GM04504 (cell line): Measurements from ENCODE around the gene ADGRF1.
"Not testable (repeated sequence)": the region's sequence is repeated elsewhere in the genome, so short reads cannot be mapped to it uniquely, and the experiment has no call there.

Source experiments
- DNase-seq: peaks from one replicate; pipeline ENCODE4 v3.0.0-alpha.2; 2012; ENCODE audit warnings: low read depth

ADGRF1 gene

DNA sequence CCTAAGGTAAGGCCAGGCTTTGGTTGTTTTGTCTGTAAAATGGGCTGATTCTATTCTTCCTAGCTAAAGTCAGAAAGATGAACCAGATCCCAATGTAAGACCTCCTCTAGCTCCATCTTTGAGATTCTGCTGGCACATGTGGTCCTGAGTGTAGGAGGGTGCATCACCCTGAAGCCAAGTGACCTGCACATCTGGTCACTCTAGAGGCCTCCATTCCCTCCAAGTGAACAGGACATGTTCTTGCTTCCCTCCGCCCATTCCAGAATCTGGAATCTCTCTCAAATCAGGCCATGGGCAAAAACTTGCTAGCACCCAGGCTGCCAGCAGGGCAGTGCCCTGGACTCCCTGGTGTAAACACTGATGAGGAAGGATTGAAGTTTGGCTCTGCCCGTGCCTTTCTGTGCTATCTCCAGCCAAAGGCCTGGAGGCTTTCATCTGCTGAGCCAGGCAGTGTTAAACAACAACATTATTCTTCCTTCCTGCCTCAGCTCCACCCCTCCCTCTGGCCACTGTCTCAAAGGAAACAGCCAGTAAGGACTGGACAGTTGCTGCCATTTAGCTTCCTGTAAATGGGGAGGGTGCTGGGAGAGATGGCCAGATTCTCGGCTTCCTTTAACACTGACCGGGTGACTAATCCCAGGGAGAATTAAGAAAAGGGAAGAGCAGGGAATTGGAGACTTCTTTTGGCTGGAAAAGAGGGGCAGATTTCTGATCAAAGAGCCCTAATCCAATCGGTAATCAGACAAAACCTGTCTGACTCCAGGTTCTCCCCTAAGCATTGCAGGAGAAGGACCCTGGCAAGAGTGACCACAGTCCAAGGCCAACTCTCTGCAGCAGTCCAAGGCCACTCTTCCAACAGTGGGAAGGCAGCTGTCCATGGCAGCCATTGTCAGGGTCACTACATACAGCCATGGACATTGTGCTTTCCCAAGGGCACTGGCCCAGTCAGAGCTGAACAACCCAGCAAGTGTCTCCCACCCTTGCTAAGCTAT, 19.5 kb upstream of the ADGRF1 start:
- DNase-seq, result peak; percentile 11

DNA sequence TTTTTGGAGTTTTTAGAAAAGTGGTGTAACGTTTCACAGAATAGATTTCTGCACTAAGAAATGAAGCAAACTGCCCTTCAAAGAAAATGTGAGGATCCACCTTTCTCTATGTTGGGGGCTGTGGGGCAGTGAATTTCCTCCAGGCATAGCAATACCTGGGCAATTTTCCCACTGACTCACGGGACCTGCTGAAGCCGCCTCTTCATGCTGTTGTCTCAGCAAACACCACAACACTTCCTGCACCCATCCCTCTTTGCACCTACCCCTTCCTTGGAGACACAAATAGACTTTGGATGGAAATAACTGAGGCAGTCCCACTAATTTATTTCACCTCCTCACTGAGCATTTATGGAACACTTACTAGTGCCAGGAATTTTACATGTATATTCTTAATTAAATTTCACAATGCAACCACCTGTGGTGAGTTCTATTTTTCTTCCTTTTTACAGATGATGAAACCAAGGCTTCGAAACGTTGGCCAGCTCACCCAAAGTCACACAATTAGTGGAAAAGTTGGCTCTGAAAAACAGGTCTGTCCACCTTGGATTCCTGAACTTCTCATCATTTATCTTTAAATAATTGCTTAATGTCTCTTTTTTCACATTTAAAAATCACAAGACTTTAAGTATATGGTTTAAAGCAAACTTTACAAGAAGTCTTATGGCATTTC, 17.2 kb upstream of the ADGRF1 start:
- DNase-seq, result no peak

DNA sequence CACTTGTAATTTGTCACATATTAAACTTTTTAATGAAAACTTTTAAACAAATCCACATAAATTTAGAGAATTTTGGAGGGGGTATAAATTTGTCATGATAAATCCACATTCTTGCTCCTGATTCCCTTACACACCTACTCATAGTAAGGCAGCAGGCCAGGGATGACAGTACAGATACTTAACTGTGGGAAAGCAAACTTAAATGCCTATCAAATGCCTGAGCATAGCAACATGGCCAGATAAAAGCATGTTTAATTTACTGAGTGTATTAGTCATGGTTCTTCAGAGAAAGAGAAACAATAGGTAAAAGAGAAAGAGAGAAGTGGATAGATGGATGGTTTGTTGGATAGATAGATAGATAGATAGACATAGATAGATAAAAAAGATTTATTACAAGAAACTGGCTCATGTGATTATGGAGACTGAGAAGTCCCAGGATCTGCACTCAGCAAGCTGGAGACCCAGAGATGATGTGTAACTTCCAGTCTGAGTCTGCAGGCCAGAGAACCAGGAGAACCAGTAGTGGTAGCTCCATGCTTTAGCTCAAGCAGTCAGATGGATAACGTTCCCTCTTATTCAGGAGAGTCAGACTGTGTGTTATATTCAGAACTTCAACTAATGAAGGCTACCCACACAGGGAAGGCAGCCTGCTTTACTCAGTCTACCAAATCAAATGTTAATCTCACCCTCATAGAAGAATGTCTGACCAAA, 15.9 kb upstream of the ADGRF1 start:
- no peak for DNase-seq

DNA sequence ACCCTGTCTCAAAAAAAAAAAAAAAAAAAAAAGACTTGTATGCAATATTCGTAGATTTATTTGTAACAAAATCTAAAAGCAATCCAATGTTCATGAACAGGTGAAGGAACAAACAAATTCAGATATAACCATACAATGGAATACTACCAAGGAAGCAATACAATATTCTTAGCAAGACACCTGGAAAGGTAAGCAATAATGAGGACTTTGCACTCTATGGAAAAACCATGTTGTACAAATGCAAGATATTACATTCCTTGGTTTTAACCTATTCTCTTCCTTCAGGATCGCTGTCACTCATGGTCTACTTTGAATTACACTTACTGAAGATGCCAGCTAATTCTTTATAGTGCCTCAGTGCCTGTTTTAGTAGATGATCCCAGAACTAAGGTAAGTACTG, 14.7 kb upstream of the ADGRF1 start:
- no peak for DNase-seq

DNA sequence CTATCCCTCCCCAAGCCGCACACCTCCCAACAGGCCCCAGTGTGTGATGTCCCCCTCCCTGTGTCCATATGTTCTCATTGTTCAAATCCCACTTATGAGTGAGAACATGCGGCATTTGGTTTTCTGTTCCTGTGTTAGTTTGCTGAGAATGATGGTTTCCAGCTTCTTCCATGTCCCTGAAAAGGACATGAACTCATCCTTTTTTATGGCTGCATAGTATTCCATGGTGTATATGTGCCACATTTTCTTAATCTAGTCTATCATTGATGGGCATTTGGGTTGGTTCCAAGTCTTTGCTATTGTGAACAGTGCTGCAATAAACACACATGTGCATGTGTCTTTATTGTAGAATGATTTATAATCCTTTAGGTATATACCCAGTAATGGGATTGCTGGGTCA, 12.2 kb upstream of the ADGRF1 start:
- not testable (repeated sequence) for DNase-seq

DNA sequence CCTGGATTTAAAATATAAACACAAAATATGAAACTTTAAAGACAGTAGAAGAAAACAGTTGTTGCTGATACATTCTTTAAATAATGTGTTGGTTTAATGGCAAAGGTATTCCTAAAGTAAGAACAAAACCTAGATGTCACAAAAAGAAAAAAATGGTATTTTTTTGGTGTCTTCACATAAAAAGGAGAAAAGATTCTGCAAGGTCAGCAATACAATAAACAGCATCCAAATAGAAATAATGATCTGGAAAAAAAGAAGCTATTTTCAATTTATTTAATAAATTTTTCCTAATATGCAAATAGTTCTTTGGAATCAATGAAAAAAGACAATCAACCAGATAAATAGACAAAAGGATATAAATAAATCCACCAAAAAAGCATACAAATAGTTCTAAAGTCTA, 6.5 kb upstream of the ADGRF1 start:
- no peak for DNase-seq

DNA sequence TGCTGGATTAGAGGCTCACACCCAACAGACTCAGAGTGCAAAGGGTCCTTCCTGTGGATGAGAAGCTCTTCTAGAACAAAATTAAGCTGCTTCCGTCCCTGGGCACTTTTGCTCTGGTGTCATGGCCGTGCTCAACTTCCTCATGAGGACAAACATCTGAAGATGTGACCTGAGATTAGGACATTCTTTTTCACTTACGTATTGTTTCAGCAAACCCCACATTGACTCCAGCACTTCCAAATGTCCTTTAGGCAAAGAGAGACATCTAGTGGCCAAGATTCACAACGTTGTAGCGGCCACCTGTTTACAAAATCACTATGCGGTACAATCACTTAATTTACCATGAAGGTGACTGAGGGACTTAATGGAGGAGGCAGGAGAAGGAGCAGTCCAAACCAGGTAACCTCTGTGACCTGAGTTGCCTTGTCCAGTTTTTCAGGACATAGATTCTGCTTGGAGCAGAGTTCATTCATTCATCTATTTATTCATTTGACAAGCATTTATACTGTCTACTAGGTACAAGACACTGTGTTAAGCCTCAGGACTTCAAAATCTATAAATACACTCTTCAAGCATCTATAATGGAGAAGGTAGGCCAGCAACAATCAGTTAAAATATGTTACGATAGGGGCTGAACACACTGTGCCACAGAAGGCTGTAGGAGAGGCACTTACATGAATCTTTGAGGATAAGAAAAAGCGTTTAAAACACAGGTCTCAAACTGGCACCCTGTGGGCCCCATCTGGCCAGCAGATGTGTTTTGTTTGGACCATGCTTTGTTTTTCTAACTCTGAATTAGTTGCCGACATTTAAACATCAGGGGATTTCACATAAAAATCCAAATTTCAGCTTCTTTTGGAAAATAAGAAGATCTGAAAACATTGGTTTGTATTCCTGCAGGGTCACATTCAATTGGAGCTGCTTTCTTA, 5.6 kb upstream of the ADGRF1 start:
- peak; percentile 59 for DNase-seq

DNA sequence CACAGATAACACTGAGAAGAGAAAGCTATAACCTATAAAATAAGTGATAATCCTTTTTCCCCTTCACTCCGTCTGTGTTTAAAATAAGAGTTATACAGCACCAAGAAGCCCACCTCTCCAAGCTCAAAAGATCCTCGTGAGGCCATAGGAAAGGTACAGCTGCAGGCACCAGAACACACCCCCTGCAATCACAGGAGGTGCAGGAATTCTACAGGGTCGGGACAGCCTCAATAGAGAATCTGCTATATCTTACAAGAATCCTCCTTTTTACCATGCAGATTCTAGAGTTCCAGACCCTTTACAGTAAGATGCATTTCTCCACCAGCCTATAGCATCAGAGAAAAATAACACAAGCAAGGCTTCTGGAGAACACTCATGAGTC, 5.0 kb upstream of the ADGRF1 start:
- DNase-seq, result no peak

DNA sequence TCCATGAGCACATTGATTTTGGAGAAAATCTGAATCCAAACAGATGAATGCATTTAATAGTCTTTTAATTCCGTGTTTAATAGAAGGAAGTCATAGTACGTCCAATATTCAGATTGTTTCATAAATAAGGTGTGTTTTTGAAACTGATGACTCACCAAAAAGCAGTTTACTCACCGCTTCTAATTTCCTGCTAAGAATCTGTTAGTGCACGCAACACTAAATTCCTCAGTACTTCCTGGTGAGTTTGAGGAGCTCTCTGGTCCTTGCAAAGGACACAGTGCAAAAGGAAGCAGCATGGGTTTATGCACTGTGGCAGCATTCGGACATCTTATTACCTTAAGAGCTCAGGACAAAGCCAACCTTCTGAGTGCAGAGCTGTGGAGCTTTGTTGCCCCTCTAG, 2.3 kb upstream of the ADGRF1 start:
- DNase-seq, result no peak

DNA sequence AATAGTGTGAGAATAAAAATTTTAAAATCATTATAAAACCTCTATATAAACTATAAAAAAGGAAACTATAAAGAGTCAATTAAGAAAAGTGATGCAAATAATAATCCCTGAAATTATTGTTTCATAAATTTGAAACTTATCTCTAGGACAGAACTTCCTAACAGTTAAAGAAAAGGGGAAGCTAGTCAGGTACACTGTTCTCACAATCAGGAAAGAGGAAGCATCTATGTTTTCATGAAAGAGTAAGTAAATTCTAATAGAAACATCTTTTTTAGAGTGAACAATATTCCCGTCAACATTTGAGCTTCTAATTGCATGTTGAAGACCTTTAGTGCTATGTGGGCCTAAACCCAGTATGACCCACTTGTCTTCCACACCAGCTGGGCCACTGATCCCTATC, 1.2 kb upstream of the ADGRF1 start:
- no peak for DNase-seq

DNA sequence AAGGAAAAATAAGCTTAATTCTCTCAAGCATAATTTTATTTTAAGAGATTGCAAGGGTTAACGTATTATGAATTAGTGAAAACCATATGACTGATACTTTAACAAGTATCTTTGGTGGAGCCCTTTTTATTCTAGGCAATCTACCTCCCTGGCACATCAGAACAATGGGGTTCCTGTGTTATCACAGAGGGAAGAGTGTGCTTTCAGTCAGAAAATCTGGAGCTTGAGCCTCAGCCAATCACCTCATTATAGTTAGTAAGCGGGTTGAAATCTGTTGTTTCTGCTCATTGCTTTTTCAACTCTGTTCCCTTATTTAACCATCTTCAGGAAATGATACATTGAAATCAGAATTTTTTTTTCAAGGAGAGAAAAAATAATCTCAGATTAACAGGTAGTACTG, 391 bp downstream of the ADGRF1 start:
- no peak for DNase-seq

DNA sequence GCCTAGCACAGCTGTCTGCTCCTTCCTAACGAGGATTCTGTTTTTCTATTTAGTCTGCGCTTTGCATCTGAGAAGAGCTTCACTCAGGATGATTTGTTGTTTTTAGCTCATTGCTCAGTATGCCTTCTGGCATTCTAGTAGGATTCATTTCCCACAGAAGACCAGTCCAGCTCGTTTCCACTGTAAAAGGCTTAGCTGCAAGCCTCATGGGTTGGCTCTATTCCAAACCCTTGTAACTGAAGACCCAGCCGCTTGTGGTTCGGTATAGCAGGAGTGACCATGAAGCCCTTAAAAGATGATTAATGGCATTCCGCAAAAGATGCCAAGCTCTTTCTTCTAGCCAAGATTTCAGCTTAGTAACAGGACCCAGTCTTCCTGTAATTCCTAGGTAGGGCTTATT, 7.2 kb downstream of the ADGRF1 start:
- DNase-seq, result peak; percentile 97

DNA sequence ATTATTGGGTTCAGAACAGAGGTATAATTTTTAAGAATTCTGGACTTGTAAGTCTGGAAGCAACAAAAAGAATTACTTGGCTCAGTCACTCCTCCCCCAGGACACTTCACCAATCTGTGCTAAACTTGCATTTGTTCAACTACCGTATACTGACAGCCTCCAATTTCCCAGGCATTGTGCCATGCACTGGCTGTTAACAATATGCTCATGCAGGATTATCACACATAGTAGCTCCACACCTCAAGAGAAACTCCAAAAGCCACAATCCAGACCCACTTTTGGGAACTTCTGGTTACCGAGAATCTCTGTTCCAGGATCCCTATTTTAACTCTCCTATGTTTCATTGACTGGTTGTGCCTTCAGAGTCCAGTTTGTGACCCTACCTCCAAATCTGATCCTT, 7.7 kb downstream of the ADGRF1 start:
- DNase-seq, result no peak

DNA sequence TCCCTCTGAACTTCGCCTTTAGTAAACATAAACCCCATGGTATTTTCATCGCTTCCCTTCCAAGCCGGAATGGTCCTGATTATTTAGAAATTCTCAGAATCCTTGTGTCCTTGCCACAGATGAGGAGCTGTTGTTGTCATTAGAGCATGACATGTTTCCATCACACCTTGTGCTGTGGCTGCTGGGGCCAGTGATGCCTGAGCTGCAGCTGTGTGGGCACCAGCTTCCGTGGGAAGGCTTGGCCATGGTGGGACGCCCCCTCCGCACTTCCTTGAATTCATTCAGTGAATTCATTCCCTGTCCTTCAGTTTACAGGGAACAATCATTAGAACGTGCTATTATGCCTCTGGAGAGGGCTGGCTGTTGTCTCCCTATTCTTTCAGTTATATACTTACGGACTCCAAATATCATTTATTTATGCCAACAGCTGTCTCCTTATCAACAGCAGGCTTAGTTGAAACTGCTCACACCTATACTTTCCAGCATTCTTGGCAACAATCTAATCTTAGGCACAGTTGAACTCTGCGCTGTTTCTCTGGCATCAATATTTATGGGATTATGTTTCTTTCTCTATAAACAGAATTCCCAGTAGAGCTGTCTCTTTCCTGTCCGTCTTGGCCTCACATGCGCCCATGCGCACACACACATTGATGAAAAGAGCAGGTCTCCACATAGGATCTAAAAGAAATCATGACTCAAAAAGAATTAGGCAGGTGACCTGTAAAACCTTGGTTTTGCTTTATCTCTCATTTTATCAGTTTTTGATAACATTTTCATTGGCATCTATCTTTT, 9.0 kb downstream of the ADGRF1 start:
- DNase-seq, result no peak

DNA sequence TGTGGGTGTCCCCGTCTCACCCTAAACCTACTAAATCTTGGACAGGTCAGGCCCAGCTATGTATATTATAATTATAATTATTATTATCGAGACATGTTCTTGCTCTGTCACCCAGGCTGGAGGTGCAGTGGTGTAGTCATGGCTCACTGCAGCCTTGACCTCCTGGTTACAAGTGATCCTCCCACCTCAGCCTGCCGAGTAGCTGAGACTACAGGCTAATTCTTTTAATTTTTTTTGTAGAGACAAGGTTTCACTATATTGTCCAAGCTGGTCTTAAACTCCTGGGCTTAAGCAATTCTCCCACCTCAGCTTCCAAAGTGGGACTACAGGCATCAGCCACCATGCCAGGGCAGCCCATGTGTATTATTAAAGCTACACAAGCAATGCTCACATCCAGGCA, 10.5 kb downstream of the ADGRF1 start:
- no peak for DNase-seq

DNA sequence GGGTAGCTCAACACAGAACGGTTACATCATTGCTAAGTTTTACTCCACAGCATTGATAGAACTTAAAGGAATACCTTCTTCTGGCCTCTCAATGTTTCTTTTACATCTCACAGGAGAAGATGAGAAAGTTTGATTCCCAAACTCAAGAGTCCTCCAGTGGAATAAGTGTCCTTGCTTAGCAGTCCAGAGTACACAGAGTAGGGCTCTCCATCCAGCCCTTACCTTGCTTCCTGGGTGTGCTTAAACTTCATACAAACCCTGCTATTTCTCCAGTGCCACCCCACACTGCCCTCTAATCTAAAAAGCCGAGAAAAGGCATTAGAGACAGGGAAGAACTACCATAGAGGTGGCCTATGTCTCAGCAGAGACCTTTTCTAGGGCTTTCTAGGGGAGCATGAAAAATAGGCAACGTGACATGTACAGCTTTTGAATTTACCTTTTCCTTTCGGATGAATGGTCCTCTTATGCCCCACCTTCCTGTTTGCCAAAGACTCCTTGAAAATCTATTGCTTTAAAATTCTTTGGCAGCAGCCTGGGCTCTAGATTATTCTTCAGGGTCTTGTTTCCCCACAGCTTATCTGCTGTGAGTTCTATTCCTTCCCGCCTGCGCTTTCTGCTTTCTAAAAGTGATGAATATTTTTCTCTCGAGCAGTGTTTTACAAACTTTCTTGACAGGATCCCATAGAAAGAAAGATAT, 12.1 kb downstream of the ADGRF1 start:
- no peak for DNase-seq

DNA sequence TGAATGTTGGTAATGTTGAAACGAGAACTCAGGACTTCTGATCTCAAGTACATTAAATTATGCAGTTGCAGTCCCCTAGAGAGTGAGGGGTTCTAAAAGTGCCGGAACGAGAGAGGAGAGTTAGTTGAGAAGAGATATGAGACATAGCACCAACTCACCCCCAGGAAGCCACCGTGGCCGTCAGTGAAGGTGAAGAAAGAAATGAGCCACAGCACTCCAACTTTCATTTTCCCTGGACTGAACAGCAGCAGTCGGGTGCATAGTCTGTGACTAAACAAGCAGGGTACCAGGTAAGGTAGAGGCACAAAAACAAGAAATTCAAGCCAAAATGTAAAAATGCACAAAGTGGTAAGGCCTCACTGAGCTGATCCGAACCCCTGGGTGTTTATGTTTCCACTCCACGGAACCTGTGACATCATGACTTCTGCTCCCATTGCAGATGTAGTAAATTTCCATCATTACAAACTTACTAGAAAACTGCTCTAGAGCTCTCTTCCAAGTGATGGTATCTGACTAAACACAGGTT, 13.2 kb downstream of the ADGRF1 start:
- DNase-seq, result no peak

DNA sequence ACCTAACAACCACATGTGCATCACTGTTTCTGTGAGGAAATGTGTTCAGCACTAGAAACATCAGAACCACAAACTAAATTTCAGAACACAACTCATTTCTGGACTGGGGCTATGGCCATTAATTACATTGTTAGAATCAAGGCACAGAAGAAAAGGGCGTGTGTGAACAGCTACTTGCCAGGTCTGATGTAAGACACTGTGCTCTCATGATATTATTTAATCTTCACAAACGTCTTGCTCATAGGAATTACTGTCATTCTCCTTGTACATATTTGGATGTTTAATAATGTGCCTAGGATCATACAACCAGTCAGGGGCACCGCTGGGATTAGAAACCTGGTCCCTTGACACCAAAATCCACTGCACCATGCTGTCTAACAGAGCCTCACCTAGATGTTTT, 14.8 kb downstream of the ADGRF1 start:
- DNase-seq, result no peak

DNA sequence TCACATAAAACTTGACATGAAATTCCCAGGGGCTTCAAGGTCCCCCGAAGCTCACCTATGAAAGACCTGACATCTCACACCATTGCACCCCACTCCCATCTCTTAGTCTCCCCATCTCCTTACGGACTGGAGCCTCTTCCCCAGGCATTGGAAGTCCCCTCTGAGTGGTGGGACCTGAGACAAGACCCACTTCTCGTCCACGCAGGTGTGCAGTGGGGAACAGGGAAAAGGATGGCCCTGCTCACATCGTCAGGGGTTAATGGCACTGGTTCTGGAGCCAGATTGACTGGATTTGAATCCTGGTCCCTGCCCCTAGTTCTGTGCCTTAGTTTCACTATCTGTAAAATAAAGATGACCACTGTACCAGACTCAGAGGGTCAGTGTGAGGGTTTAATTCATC, 15.5 kb downstream of the ADGRF1 start:
- DNase-seq, result no peak

DNA sequence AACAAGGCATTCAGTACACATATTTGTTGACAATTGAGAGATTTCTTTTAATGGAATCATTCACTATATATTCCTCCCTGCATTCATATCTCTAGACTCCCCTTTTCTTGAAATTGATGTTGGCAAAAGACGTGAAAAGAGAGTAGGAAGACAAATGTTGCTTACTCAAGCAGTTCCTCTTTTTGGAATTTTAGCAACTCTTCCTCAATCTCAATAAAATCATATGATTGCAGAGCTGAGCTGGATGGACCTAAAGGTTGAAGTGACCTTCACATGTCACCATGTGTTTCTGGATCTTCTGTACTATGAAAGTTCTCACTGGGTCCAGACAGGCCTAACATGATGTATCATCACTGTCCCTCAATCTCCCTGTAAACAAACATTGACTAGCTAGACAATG, 18.6 kb downstream of the ADGRF1 start:
- no peak for DNase-seq
